ENCODE data around the gene GADD45G. TPM values are rescaled to one million over a fixed set of nuclear protein-coding genes. Genes with fewer than 3 reads are reported as not detected.

GADD45G gene
- total and polyA plus RNA-seq, 4 donors: 5.5 to 106 (median 43.3) TPM

DNA sequence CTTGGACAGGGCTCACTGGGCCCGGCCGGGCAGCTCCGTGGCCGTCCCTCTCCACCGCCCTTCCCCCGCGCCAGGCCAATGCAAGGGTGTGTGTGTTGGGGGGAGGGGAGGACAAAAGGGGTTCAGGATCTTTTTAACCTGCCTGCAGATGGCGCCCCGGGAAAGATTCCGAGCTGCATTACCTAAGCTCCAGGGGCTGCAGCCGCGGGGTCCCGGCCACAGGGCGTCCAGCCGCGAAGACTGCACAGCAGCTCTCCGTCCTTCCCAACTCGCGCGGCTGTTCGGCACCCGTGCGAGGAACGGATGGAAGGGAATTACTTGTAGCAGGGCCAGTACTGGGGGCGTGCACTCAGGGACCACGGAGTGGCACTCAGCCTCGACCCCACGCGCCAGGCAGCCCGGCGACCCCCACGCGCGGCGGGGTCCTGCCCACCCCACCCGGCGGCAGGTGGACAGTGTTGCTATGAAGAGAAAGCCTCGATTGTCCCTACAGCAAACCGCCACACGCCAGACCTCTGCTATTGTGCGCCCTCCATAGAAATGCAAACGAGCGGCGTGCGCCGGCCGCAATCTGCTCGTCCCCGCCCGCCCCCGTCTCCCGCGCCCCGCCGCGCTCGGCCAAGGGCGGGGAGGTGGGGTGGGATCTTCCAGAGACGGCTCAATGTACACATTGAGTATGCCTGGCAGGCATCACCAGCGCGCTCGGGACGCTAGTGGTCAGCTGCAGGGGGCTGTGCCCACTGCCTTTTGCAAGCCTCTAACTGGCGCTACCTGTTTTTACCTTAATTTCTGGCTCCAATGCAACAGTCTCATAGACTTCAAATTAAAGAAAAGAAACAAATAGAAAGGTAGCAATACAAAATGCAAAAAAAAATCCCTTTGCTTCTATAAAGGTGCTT lies 796 bp upstream of the GADD45G start:
- under 1% methylated on average over 64 of the region's 64 CpGs for WGBS
- no peaks in the 10 kb centered on the region for H3K36me3 ChIP-seq (ENCODE audit: control insufficient read depth in 4 of 4, insufficient read depth in 3 of 4, low read depth in 1 of 4, low read length in 3 of 4)
- H3K27me3 ChIP-seq (ENCODE audit: control insufficient read depth in 4 of 4, insufficient read depth in 4 of 4, low read length in 3 of 4): no peaks in the 10 kb centered on the region
- peak overlapping the region in 1 of 2 donors; percentile 40 for H3K9ac ChIP-seq (ENCODE audit: low read depth in 1 of 2, low read length in 2 of 2)
- H3K4me3 ChIP-seq (ENCODE audit: low read depth in 1 of 3, low read length in 3 of 3): peak overlapping the region; percentile 47 to 79 (median 57)
- DNase-seq (ENCODE audit: low spot score): peak; percentile 75
- H3K4me1 ChIP-seq (ENCODE audit: control insufficient read depth in 4 of 4, insufficient read depth in 4 of 4, low read length in 3 of 4): peaks cover 0 to 32% (median 18%) of the 10 kb centered on the region in 4 donors
- TF ChIP-seq GABPA (IDR thresholded peaks at IDR 0.05 in 1 of 2, conservative IDR thresholded peaks at IDR 0.05 in 1 of 2) (no peak), RXRA (IDR thresholded peaks at IDR 0.05) (peak; percentile 62 to 65), HNF4A (conservative IDR thresholded peaks at IDR 0.05) (peak; percentile 37 to 41), NR2F2 (IDR thresholded peaks at IDR 0.05) (no peak), SP1 (IDR thresholded peaks at IDR 0.05) (peak; percentile 68), FOXA1 (IDR thresholded peaks at IDR 0.05) (no peak), HNF4G (IDR thresholded peaks at IDR 0.05) (no peak), YY1 (IDR thresholded peaks at IDR 0.05) (peak; percentile 39), TAF1 (conservative IDR thresholded peaks at IDR 0.05) (peak; percentile 48), FOXA2 (IDR thresholded peaks at IDR 0.05) (no peak), RAD21 (IDR thresholded peaks at IDR 0.05) (peak; percentile 73 to 74), EGR1 (IDR thresholded peaks at IDR 0.05; ENCODE audit: low read depth in 2 of 2) (no peak), JUND (IDR thresholded peaks at IDR 0.05) (no peak), REST (IDR thresholded peaks at IDR 0.05) (no peak), CTCF (IDR thresholded peaks at IDR 0.05; ENCODE audit: low read depth, low read length, missing input control) (peak; percentile 45)
- TF ChIP-seq, protein P1, sequence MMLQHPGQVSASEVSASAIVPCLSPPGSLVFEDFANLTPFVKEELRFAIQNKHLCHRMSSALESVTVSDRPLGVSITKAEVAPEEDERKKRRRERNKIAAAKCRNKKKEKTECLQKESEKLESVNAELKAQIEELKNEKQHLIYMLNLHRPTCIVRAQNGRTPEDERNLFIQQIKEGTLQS (IDR thresholded peaks at IDR 0.05): no peak
- TF ChIP-seq, protein P2, sequence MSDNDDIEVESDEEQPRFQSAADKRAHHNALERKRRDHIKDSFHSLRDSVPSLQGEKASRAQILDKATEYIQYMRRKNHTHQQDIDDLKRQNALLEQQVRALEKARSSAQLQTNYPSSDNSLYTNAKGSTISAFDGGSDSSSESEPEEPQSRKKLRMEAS (IDR thresholded peaks at IDR 0.05): peak; percentile 15
- TF ChIP-seq, protein P3, sequence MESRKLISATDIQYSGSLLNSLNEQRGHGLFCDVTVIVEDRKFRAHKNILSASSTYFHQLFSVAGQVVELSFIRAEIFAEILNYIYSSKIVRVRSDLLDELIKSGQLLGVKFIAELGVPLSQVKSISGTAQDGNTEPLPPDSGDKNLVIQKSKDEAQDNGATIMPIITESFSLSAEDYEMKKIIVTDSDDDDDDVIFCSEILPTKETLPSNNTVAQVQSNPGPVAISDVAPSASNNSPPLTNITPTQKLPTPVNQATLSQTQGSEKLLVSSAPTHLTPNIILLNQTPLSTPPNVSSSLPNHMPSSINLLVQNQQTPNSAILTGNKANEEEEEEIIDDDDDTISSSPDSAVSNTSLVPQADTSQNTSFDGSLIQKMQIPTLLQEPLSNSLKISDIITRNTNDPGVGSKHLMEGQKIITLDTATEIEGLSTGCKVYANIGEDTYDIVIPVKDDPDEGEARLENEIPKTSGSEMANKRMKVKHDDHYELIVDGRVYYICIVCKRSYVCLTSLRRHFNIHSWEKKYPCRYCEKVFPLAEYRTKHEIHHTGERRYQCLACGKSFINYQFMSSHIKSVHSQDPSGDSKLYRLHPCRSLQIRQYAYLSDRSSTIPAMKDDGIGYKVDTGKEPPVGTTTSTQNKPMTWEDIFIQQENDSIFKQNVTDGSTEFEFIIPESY (IDR thresholded peaks at IDR 0.05): no peak
- H3K27ac ChIP-seq (ENCODE audit: low read depth in 1 of 2, low read length in 2 of 2): peak overlapping the region; percentile 63 to 83
- no peaks in the 10 kb centered on the region for H3K9me3 ChIP-seq (ENCODE audit: control insufficient read depth in 4 of 4, low read length in 3 of 4)
